A549 (cell line): ENCODE results near the gene PDK2.
A peak's percentile ranks its signal among the peaks of the same experiment; 100 is the strongest.

Experiments
- EP300 ChIP-seq, 2 experiments: fragments of >200 bp; sonication (Bioruptor Twin); formaldehyde crosslinking; IDR thresholded peaks; 2 replicates in 1 of 2; 3 replicates in 1 of 2; pipeline ENCODE4 v1.6.1; 2016 to 2017
- TF ChIP-seq, protein P1 (sequence below): fragments of >200 bp; sonication (Bioruptor Twin); formaldehyde crosslinking; IDR thresholded peaks from 3 replicates; pipeline ENCODE4 v1.5.1; 2016

DNA sequence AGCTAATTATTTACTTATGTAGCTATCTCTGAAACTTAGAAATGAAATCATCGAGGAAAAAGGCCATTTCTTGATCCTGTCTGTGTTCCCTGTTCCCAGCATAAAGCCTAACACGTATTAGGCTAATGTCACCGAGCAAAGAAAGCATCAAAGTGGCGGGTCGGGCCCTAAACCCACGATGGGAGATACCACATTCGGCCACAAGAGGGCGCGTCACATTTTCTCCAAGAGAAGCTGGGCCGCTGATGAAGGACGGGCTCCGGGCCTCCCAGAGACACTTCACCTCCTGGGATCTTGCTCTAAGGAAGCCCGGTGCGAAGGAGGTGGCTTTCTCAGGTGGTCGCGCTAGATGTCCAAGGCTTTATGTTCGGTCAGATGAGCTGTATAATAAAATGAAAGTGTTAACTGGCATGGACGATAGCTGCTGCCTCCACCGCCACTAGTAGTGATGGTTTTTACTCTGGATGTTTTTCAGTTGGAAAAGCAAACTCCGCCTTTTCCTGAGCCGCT, 853 bp upstream of the PDK2 start:
- TF ChIP-seq, protein P1, sequence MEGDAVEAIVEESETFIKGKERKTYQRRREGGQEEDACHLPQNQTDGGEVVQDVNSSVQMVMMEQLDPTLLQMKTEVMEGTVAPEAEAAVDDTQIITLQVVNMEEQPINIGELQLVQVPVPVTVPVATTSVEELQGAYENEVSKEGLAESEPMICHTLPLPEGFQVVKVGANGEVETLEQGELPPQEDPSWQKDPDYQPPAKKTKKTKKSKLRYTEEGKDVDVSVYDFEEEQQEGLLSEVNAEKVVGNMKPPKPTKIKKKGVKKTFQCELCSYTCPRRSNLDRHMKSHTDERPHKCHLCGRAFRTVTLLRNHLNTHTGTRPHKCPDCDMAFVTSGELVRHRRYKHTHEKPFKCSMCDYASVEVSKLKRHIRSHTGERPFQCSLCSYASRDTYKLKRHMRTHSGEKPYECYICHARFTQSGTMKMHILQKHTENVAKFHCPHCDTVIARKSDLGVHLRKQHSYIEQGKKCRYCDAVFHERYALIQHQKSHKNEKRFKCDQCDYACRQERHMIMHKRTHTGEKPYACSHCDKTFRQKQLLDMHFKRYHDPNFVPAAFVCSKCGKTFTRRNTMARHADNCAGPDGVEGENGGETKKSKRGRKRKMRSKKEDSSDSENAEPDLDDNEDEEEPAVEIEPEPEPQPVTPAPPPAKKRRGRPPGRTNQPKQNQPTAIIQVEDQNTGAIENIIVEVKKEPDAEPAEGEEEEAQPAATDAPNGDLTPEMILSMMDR = peak; percentile 98
- no peak for TF ChIP-seq EP300 (IDR thresholded peaks at IDR 0.05)
